HK-2 (cell line): ENCODE measurements around the gene ATP4A.

ENCODE experiments used
- DNase-seq: peaks from one replicate; pipeline ENCODE4 v3.0.0-alpha.2; 2018; ENCODE audit not compliant: unreplicated experiment

ATP4A gene

DNA sequence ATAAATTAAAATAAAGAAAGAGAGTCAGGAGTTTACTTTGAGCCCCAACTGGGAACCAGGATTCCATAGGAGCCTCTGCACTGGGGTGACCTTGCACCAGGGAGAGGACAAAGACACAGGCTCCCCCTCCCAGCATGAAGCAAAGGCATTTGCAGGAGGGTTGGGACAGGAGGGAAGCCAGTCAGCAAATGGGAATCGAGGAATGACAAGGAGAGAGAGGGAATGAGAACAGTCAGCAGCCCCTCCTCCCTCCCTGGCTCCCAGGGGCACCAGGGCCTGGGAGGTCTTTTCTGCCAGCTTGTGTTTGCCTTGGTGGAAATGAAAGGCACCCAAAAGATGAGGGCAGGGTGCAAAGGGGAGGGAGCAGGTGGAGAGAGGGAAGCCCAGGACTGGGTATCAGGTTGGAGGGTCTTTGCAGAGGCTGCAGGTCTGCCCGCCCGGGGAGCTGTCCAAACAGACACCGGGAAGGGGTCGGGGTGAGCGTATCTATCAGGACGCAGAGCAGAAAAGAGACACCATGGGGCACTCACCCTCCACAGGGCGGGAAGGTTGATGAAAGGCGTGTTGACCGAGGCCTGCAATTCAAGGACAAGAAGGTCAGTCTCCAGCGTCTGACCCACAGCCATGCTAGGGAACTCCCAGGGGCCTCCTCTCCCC is 39.1 kb downstream of the ATP4A start:
- no peak for DNase-seq

DNA sequence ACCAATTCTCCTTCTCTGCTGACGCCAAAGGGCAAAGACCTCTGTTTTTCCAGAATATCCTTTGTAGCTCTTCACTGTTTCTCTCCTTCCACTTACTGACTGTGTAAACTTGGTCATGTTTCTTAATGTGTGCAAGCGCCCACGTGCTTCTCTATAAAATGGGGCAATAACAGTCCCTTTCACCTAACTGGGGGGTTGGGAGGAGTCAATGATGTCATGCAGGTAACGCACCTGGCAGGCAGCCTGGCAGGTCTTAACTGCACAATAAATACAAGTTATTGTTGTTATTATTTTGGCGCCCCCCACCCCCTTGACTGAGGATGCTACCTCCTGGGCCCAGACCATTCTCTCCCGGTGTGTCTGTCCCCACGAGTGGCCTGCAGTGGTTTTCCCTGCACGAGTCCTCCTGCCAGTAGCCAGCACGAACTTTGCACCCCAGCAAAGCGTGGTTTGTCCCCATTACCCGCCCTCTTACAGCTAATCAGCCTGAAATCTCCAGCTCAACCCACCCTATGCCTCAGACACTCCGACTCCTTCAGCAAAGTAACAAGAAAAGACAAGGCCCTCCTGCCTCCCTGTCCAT is 40.6 kb downstream of the ATP4A start:
- no peak for DNase-seq

DNA sequence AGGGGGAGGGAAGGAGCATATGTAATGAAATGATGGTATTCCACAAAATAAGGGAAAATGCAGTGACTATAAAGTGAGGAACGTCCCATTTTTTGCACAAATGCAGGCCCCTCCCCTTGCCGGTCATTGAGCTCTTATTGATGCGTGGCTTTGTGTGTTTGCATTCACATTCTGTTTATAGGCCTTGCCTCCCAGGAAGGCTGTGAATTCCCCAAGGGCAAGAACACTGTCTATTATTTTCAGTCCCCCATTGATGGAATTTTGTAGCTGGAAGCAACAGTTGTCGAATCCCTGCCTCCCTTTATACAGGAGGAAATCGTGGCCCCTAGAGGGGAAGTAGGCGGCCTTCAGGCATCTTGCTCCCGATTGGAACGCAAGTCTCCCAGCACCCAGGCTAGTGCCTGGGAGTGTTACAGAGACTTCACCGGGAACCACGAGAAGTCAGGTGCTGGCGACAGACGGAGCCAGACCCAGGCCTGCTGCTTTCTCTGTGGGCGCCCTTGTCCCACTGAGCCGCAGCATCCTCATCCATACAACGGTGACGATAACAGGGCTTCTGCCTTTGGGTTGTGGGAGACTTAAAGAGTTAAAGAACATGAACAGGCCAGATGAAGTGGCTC is 42.2 kb downstream of the ATP4A start:
- no peak for DNase-seq

- no peak for DNase-seq
Observed at GRCh38 chr19:35519291-35519690, 44.2 kb downstream of the ATP4A start.

DNA sequence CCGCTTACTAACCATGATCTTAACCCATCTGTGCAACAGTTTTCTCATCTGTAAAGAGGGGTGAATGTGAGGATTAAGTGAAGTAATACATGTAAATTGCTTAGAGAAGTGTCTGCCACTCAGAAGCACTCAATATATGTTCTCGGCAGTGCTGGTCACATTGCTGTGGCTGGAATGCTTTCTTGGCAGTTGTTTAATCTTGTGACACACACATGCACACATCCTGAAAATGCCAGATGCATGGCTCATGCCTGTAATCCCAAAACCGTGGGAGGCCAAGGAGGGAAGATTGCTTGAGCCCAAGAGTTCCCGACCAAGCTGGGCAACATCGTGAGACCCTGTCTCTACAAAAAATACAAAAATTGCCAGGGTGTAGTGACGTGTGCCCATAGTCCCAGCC is 45.1 kb downstream of the ATP4A start:
- peak; percentile 59 for DNase-seq

DNA sequence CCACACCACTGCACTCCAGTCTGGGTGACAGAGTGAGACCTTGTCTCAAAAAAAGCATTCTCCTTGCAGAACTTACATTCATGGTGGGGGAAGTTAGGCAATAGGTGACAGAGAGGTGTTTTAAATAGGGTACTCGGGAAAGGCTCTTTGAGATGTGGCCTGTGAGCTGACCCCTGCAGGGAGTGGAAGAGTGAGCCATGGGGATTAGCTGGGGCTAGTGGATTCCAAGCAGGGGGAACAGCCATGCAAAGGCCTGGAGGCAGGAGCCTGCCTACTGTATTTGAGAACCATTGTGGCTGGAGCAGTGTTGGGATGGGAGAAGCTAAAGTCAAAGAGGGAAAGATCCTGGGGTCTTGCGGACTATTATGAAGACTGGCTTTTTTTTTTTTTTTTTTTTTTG is 46.1 kb downstream of the ATP4A start:
- no peak for DNase-seq

- DNase-seq = no peak
Observed at GRCh38 chr19:35516310-35516709, 47.1 kb downstream of the ATP4A start.

DNA sequence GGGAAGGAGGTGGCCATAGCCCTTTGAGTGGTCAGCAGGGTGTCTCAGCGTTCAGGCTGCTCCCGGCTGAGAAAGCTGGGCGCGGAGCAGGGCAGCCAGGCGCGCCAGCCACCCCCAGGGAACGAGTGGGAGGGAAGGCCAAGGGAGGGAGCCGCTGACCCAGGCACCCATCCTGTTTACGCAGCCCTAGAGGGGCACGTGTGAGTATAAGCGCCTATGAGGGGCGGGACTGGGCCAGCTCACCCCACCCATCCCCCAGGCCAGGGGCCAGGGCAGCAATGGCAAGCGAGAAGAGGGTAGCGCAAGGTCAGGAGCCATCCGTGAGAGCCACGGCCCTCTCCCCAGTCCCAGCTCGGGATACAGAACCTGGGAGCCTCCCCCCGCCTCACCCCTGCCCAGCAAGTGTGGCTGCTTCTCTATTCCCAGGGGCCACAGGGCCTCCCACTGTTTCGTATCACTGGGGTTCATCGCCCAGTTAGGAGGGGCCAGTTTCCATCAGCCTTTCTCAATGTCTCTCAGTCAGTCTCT is 49.1 kb downstream of the ATP4A start:
- peak; percentile 38 for DNase-seq

GRCh38 chr19:35513628-35514281 is 49.7 kb downstream of the ATP4A start, which contains the start of gene DMKN:
Gene DMKN, minus strand, starts transcription at chr19:35513649. Its CDS starts 174 bp downstream, at chr19:35513475.
- DNase-seq = peak; percentile 56

DNA sequence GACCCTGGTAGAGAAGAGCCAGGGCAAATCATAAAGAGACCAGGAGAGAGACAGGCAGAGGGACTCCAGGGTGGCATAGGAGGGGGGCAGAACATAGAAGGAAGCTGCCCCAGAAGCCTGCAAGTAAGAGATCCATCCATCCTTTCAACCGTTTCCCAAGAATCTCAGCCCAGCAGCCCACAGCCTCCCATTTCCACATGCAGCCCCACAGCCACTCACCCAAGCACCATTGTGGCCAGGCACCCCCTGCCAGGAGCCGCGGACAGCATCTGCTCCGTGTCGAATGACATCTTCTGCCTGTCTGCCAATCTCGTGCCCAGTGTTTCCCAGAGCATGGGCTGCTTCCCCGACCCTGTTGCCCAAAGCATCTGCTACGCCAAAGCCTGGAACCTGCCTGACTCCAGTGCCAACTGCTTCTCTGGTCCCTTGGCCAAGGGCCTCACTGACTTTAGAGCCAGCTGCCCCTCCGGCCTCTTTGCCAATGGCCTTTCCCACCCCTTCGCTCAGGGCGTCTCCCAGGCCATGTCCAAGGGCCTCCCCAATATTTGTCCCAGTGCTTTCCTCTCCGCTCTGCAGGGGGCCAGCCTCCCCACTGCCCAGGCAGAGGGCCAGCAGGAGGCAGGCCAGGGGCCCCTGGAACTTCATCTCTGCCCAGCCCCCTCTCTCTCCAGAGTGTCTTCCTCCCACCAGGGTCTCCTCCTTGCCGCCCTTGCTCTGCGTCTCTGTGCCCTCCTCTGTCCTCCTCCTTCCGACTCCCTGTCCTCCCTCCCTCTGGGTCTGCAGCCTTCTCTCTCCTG is 50.4 kb downstream of the ATP4A start:
- no peak for DNase-seq

DNA sequence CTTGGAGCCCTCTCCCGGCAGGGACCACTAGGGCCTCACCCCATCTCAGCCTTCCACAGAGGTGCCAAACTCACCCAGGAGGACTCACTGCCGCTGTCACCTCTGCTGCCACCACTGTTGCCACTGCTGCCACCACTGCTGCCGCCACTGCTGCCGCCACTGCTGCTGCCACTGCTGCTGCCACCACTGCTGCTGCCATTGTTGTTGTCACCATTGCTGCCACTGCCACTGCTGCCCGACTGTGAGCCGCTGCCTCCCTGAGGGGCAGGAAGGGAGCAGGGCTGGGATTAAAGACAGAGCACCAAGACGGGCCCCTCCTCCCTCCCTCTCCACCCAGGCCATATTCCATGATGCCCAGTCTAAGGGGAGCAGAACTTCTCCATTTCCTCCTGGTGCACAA is 52.1 kb downstream of the ATP4A start:
- DNase-seq = no peak

DNA sequence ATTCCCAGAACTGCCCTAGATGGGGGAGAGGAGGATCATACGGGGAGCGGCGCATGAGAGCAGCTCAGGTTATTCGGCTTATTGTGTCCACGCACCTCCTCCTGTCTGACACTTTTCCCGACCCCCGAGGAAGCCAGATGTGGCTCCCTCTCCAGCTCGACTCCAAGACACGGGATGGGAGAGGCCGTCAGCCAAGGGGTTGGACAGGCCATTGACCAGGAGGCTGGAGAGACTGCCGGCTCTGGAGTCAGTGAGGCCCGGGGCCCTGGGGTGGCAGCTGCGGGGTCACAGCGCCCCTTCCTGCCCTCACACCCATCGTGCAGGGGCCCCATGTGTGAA is 52.9 kb downstream of the ATP4A start:
- DNase-seq = no peak

GRCh38 chr19:35509861-35510625 is 53.4 kb downstream of the ATP4A start:
- peak; percentile 92 for DNase-seq

- peak; percentile 71 for DNase-seq
Observed at GRCh38 chr19:35509018-35509652, 54.3 kb downstream of the ATP4A start.

DNA sequence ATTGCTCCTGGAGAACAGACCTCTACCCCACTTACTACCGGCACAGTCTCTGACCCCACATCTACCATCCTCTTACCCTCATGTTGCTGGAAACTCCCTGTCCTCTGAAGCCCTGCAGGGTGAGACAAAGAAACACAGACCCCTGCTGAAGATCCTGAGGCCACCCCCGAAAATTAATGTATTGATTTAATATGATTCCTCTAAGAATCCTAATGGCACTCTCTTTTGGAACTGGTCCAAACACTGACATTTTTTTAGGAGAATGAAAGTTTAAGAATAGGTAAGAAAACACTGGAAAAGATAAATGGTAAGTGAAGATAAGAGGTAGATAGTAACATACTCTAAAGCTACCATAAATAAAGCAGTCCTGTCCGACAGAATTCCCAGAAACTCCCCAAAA is 55.3 kb downstream of the ATP4A start:
- no peak for DNase-seq

DNA sequence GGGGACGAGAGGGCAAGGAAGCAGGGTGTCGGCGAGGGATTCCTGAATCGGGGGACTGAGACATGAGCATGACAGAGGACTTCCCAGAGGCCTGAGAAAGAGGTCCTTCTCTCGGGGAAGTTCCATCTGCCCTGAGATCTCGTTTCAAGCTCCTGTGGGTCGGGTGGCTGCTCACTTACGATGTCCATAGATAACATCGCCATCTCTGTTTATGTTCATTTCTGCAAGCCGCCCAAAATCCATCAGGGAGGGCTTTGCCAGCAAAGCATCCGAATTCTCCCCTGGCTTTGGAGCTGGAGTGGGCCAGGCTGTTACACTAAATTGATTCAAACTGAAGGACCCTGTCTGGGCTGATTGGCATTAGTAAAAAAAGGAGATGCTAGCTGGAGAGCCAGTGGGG is 55.9 kb downstream of the ATP4A start:
- no peak for DNase-seq

DNA sequence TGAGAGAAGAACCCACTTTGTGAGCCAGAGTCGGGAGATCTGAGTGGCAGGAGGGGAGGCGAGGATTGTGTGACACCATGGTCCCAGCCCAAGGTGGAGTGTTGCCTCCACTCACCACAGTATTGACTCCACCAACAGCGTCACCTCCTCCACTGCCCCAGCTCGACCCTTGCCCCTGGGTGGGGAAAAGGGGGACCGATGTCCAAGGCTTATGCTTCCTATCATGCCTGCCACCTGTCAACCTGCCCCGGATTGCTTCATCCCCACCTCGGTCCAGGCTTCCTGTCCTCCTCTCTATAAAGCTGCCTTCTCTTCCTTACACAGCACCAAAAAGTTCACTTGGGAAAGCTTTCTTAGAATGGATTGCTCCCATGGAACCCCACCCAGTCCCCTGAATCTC is 57.4 kb downstream of the ATP4A start:
- no peak for DNase-seq

GRCh38 chr19:35502751-35503150 is 60.7 kb downstream of the ATP4A start:
- no peak for DNase-seq

DNA sequence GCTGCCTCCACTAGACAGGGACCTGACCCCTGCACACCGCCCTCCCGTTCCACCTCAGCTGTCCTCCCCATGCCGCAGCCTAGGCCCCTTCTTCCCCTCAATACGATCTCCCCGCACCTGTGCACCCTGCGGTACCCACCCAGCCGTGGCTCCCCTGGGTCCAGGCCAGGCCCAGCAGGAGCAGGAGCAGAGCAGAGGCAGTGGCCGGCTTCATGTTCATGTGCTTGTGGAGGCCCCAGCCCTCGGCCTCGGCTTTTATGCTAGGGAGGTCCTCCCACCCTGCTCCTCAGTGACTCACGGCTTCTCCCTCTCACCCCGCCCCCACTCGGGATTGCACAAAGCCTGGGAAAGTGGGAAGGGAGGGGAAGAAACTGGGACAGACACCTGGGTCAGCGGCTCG is 61.8 kb downstream of the ATP4A start:
- DNase-seq = no peak

GRCh38 chr19:35500611-35501010 is 62.8 kb downstream of the ATP4A start:
- DNase-seq = no peak
